ENCODE results near the gene DUSP22.

Gene DUSP22

DNA sequence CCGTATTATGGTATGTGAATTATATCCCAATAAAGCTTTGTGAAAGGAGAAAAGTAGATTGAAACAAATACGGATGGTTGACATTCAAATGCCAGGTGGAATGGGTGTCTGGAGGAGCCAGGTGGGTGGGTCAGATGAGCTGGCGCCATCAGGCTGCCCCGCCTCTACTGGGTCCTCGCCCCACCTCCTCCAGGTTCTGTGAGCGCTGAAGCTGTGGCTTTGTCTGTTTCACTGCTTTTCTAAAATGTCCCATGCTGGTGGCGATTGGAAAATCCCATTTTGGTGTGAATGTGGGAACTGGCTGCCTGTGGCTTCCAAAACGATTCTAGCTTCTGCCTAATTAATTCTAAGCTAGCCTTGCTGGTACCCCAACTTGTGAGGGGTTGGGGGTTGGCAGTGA lies 16.5 kb downstream of the DUSP22 start:
- DNase-seq (ENCODE audit: low read depth in 2 of 2, low spot score in 1 of 2), result no peak

DNA sequence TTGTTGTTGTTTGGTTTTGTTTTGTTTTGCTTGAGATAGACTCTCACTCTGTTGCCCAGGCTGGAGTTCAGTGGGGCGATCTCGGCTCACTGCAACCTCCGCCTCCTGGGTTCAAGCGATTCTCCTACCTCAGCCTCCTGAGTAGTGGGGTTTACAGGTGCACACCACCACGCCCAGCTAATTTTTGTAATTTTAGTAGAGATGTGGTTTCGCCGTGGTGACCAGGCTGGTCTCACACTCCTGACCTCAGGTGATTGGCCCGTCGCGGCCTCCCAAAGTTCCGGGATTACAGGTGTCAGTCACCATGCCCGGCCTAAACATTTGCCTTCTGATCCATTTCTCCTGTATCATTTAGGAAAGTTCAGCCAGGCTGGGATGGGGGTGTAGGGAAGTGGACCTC lies 17.7 kb downstream of the DUSP22 start:
- DNase-seq (ENCODE audit: low read depth in 2 of 2, low spot score in 1 of 2), result no peak

GRCh38 chr6:310671-311070 lies 18.4 kb downstream of the DUSP22 start:
- no peak for DNase-seq (ENCODE audit: low read depth in 2 of 2, low spot score in 1 of 2)

DNA sequence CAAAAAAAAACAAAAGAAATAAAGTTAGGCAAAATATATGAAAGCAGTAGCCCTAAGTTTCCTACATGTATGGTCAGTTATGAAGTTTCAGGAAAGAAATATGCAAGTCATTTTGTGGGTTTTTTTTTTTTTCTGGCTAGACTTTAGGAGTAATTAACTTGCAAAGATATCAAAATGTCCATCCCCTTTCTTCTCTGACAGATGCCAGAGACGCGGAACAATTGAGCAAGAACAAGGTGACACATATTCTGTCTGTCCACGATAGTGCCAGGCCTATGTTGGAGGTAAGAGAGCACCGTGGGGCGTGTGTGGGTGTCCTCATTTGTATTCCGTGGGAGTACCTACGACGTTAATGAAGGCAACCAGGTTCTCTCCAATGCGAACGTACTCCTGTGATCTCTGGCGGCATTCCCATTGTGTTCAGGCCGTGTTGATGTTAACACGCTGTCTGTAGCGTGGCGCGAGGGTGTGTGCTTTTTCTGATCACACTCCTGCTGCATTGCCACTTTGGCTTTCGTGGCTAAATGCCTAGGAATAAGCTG lies 19.5 kb downstream of the DUSP22 start:
- DNase-seq (ENCODE audit: low read depth in 2 of 2, low spot score in 1 of 2), result no peak

DNA sequence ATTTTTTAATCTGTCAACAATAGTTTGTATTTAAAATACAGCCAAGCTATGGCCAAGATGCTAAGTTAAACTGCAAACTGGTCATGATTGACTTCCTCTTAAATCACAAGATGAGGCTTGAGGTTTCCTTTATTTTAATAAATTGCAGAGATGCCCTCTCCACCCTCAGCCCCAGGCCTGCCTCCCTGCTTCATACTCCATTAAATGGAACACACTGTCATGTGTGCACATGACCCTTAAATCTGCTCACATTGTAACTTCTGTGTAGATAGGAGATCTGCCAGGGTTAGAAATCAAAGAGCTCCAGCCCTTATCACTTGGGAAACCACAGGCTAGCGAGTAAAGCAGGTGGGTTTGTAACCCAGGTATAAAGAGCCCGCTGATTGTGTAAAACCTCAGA lies 20.8 kb downstream of the DUSP22 start:
- no peak for DNase-seq (ENCODE audit: low read depth in 2 of 2, low spot score in 1 of 2)

DNA sequence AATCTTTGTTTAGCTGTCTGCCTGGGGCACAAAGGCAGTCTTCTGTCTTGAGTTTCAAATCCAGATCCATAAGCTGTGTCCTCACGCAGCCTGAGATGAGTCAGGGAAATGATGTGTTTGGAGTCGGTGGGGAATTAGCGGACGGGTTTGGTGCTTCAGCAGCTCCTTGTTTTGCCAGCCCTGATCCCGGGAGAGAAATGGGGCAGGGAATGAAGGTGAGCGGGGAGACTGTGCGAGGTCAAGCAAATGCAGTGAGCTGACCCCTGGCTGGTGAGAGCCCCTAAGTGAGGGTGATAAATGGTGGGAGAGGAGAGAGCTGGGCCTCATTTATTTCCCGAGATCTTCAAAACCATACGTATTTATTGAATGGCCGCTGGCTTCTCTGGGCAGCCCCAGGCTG lies 21.6 kb downstream of the DUSP22 start:
- DNase-seq (ENCODE audit: low read depth in 2 of 2, low spot score in 1 of 2), result no peak

- no peak for DNase-seq (ENCODE audit: low read depth in 2 of 2, low spot score in 1 of 2)
Measured at GRCh38 chr6:314377-314776, 22.1 kb downstream of the DUSP22 start.

DNA sequence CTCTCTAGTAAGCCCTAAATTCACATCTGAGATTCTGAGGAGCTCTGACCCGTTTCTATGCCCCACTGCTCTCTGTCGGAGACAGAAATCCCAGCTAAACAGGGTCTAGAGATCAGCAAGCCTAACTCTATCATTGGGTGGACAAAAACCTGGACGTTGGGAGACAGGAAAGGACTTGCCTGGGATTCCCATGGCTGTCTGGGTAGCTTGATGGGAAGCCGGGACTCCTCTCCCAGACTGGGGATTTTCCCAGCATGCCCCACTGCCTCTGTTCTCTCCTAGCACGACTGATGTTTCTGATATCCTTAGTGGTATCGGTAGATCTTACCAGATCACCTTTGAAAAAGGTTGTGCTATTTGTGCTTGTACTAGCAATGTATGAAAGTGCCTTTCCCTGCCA lies 22.9 kb downstream of the DUSP22 start:
- no peak for DNase-seq (ENCODE audit: low read depth in 2 of 2, low spot score in 1 of 2)

DNA sequence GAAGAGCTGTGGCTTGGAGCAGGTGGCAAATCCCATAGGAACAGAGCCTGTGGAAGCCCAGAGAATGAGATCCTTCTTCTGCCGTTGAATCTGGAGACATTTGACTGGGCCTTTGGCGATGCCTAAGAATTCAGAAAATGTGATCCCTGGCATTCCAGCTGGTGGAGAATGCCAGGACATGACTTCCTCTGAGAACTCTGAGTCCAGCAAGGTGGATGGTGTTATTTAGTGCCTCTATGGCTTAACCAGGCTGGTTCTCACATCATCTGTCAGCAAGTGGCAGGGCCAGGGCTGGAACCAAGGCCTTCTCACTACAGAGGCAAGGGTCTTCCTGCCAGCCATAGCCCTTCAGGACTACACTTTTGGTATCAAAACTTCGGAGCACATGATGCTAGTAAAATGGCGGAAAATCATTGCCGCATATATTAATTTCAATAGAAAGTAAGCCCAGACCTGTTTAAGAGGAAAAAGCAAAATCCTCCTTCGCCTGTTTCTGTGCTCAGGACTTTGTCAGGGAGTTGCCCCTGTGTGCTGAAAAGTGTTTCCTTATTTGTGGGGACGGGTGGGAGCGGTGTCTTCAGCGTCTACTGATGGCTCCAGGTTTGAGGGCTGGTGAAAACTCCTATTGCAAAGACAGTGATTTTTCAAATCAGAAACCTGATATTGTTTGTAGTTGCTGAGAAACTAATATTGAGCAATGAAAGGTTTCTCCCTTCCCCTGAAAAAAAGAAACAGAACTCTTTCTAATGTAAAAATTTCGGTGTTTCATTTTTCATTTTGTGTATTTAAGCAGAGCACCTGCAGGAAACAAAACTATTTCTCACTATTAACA lies 23.9 kb downstream of the DUSP22 start:
- DNase-seq (ENCODE audit: low read depth in 2 of 2, low spot score in 1 of 2), result no peak

- DNase-seq (ENCODE audit: low read depth in 2 of 2, low spot score in 1 of 2), result no peak
Measured at GRCh38 chr6:316753-317038, 24.4 kb downstream of the DUSP22 start.

DNA sequence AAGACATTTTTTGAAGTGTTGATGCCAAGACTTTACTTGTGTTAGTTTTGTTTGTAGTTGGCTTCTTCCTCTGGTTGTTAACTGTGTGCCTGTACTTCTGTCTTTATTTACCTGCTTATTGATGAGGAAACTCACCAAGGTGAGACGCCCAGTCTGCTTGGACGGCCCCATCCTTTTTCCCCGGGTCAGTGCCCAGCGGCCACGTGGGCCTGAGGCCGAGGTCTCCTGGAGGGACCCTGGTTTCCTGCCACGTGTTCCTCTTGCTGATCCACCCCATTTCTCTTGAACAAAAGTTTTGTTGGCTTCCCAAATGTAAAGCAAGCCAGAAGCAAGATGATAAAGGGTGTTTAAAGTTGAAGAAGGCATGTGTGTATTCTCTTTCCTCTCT lies 24.8 kb downstream of the DUSP22 start:
- no peak for DNase-seq (ENCODE audit: low read depth in 2 of 2, low spot score in 1 of 2)

- DNase-seq (ENCODE audit: low read depth in 2 of 2, low spot score in 1 of 2), result no peak
Measured at GRCh38 chr6:317448-318144, 25.3 kb downstream of the DUSP22 start.

DNA sequence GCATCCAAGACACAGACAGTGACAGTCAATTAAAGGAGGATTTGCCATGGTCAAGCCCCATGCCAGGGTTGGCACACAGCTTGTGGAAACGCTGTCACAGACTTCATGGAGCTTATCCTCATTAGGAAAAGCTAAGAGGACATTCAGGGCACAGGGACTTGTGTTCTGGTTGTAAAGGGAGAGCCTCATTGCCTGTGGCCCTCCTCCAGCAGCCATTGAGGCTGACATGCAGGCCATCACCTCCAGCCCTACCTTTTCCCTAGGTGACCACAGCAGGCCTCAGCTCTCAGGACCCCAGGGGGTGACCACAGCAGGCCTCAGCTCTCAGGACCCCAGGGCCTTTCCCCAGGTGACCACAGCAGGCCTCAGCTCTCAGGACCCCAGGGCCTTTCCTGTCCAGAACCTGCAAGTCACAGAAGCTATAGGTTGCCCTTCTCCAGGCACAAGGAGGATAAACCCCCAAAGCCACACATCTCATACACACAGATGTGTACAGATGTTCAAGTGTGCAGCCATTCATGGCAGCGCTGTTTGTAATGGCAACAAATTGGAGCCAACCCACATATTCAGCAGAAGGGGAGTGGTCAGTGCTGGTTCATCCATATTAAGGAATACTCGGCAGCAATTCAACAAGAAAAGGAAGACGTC lies 26.1 kb downstream of the DUSP22 start:
- no peak for DNase-seq (ENCODE audit: low read depth in 2 of 2, low spot score in 1 of 2)

- DNase-seq (ENCODE audit: low read depth in 2 of 2, low spot score in 1 of 2), result no peak
Measured at GRCh38 chr6:319177-320131, 27.2 kb downstream of the DUSP22 start.

DNA sequence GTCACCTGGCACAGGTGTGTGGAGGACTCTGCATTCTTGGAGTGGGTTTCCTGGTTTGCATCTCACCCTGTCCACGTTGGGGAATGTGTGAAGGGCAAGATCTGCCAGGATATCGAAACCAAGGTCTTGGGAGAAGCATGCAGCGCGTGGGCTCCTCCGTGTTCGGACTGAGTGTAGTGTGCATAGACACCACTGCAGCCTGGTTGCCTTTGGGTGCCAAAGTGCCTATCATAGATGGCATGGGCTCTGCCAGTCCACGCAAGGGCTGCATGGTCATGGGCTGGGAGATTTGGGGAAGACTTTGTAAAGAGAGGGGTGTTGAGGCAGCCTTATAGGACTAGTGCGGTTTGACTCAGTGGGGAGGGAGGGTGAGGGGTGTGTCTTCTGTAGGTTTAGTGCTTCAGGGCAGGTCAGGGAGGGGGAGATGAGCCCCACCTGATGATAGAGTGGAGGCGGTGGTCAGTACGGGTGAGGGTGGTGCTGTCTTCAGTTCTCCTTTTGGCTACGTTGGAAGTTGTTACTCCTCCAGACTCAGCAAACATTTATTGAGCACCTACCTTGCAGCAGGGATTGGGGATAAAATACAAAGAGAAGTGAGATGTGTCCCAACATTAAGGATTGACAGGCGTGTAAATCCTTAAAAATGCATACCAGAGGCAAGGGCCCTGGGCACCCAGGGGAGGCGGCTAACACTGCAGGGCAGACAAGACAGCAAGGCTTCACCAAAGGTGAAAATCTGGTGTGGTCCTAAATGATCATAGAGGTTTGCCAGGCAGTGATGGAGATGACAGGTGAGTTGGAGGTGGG lies 28.3 kb downstream of the DUSP22 start:
- no peak for DNase-seq (ENCODE audit: low read depth in 2 of 2, low spot score in 1 of 2)

- no peak for DNase-seq (ENCODE audit: low read depth in 2 of 2, low spot score in 1 of 2)
Measured at GRCh38 chr6:321158-321438, 28.8 kb downstream of the DUSP22 start.

DNA sequence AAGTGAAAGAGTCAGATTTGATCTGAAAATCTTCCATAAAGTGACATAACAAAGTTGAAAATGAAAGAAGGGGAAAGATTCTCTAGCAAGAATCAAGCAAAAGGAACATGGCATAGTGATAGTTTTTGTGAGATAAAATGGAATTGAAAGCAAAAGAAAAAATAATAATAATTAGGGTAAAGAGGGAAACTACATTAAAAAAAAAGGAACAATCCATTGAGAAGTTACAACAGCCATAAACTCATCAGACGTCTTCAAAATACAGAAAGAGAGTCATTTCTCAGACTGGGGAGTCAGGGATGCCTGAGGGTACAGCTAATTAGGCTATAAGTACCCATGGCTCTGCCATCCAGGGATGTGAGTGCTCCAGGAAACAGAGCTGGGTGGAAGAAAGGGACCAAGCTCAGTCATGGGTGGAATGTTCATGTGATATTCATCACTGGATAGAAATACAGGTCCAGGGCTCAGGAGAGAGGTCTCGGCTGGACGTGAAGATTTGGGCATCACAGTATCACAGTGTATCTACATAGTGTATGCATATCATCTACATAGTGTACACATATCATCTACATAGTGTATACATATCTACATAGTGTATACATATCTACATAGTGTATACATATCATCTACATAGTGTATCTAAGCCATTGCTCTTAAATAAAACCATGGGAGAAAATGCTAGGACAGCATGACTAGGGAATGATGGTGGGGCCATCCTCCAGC lies 29.4 kb downstream of the DUSP22 start:
- DNase-seq (ENCODE audit: low read depth in 2 of 2, low spot score in 1 of 2), result no peak

DNA sequence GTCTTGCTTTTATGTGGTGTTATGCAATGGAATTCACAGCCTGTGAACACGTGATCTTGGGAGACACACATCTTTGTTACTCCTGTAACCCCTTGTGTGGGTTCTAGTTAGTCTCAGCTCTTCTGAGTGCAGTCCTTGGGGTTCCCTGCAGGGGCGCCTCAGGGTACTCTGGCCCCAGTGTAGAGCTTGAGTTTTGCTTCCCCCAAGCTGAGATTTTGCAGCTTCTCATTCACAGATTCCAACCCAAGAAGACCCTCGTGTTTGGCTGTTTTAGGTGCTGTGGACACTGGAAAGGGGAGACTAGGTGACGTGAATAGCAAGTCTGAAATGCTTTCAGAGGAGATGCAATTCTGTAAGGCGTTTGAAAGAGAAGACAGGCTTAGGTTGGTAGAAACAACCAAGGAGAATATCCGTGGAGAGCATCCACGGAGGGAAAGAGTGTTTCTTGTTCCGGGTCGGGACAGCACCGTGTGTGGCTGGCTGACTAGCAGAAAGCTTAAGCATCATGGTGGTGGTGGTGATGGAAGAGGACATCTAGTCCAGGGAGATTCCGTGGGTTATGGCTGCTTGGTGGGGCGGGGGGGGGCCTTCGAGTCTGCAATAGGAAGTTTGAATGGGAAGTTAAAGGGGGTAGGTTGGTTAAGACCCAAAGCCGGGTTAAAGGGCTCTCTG lies 30.1 kb downstream of the DUSP22 start:
- DNase-seq (ENCODE audit: low read depth in 2 of 2, low spot score in 1 of 2), result no peak

All from stimulated activated CD8-positive, alpha-beta memory T cell treated with anti-CD3 and anti-CD28 coated beads, Interleukin-4, amount 100 ng/mL, for 4 hours (primary cell).